ENCODE results near the gene CDKAL1.

Gene CDKAL1

GRCh38 chr6:21163838-21164180 is 629.6 kb downstream of the CDKAL1 start:
- no peak for TF ChIP-seq CTCF (IDR thresholded peaks at IDR 0.05; ENCODE audit: borderline replicate concordance, insufficient read depth, low read depth, low read length)

GRCh38 chr6:21164768-21165326 is 630.6 kb downstream of the CDKAL1 start:
- no peak overlapping the region for H3K4me3 ChIP-seq (ENCODE audit: low read depth, low read length)
- no peak for TF ChIP-seq CTCF (IDR thresholded peaks at IDR 0.05; ENCODE audit: borderline replicate concordance, insufficient read depth, low read depth, low read length)

More at GRCh38 chr6:21163838-21164180, 629.6 kb downstream of the CDKAL1 start:
- no peak overlapping the region for H3K4me3 ChIP-seq (ENCODE audit: low read depth, low read length)

GRCh38 chr6:21166754-21167153 is 632.5 kb downstream of the CDKAL1 start:
- no peak overlapping the region for H3K4me3 ChIP-seq (ENCODE audit: low read depth, low read length)
- no peak for TF ChIP-seq CTCF (IDR thresholded peaks at IDR 0.05; ENCODE audit: borderline replicate concordance, insufficient read depth, low read depth, low read length)

DNA sequence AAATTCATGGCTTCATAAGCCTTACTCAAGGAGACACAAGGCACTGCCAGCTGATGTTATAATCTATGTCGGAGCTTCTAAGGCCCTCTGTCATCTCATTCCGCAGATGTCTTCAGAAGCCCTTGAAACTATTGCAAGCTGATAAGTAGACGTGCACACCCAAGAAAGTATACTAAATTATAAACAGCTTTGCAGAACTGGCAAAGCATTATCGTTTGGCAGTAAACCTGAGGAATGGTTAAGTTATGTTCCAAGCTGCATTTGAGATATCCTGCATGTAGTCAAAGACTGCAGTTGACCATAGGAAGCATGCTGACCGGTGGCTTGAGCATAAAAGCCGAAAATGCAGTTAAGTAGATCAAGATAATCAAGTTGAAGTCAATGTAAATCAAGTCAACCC is 633.5 kb downstream of the CDKAL1 start:
- H3K4me3 ChIP-seq (ENCODE audit: low read depth, low read length) = no peak overlapping the region
- no peak for TF ChIP-seq CTCF (IDR thresholded peaks at IDR 0.05; ENCODE audit: borderline replicate concordance, insufficient read depth, low read depth, low read length)

DNA sequence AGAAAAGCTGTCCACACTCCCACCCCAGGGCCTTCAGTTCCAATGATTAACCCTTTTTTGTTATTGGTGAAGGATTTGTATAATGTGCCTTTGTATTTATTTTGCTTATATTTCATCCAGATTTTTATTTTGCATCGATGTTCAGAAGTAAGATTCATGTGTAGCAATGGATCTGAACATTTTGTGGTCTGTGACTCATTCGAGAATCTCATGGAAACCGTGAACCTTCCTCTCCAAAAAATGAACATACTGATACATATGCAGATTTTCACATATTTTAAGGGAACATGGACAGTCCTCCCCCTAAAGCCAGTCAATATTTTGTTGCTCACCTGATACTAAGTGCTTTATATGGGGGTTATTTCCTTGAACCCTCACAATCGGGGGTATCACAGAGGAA is 637.5 kb downstream of the CDKAL1 start:
- TF ChIP-seq CTCF (IDR thresholded peaks at IDR 0.05; ENCODE audit: borderline replicate concordance, insufficient read depth, low read depth, low read length) = no peak
- H3K4me3 ChIP-seq (ENCODE audit: low read depth, low read length) = no peak overlapping the region

DNA sequence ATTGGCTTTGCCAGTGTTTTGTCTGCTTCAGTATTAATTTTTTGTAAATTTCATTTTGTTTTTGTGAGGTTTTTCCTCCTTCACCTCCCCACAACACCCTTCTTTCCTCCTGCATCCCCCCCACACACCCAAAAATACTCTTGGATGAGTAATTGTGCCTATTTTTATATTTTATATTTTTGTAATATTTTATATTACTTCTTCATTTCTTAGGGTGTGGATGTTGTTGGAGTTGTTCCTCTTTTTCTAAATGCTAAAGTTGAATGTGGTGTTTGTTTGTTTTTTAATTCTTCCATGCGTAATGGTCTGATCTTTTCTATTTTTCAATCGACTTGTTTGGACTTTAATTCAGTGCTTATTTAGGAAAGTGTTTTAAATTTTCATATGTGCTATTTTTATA is 638.8 kb downstream of the CDKAL1 start:
- H3K4me3 ChIP-seq (ENCODE audit: low read depth, low read length) = no peak overlapping the region

More for the DNA sequence above, 638.8 kb downstream of the CDKAL1 start:
- no peak for TF ChIP-seq CTCF (IDR thresholded peaks at IDR 0.05; ENCODE audit: borderline replicate concordance, insufficient read depth, low read depth, low read length)
